Left hindlimb (tissue), 1 donor: ENCODE measurements around the gene AMBP.

Source experiments
- DNase-seq: peaks from one replicate; pipeline ENCODE4 v3.0.0-alpha.2; 2018

Gene AMBP

DNA sequence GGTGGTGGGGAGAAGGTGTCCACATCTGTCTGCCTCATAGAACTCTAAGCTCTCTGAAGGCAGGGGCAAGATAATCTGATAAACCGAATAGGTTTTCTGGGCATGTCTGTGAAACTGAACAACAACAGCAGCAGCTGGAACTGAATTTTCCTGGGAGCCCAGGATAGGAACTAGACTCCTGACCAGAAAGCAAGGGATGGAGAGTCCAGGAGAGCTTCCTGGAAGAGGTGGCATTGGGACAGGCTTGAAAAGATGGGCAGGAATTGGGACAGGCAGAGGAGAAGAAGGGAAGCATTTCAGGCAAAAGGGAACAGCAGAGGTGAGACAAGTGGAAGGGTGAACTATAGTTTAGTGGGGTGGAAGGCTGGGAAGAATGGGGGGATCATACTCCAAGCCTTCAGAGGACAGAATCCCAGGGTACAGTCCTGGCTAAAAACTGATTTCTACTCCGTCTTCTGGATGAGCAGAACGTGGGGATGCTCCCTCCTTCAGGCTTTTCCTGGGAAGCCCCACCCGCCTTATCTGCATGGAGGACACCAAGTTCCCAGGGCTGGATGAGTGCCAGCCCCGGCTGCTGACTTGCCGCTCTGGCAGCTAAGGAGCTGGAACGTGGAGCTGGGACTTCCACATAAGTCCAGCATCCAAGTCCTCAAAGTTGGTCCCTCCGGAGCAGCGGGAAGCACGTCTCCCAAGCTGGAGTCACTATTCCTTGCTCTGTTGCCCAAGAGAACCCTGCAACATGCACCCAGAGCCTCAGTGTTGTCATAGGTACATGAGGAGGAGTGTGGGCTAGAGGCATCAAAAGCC, 34.9 kb upstream of the AMBP start:
- peak; percentile 36 for DNase-seq

DNA sequence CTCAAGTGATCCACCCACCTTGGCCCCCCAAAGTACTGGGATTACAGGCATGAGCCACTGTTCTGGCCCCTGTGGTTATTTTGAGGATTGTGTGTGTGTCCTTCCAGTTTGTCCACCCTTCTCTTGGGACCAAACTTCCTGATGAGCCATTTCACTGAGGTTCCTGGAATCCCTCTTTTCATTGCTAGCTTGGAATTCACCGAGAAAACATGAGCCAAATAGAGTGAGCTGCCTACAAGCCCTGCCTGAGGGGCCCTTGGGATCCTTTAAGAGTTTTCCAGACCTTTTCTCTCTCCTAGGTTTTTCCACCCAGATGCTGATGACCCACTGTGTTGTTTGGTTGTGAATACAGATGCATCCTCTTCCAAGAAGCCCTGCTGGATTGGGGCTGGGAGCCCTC, 34.2 kb upstream of the AMBP start:
- DNase-seq, result peak; percentile 27

DNA sequence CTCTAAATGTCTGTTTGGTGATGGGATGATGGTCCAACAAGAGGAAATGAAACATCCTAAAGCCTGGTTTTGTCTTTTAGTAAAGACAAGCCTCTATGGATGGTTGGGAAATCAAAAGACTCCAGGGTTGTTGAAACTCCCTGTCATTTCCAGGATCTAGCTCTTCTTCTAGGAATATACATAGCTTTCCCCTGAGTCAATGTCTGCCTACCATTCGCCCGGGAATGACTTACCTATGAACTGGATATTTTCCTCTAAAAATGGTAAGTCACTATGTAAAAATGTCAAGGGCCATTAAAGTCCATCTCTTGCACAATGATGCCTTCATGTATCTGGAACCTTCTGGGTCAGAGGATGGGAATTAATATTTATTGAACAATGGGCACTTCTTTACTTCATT, 32.1 kb upstream of the AMBP start:
- no peak for DNase-seq

DNA sequence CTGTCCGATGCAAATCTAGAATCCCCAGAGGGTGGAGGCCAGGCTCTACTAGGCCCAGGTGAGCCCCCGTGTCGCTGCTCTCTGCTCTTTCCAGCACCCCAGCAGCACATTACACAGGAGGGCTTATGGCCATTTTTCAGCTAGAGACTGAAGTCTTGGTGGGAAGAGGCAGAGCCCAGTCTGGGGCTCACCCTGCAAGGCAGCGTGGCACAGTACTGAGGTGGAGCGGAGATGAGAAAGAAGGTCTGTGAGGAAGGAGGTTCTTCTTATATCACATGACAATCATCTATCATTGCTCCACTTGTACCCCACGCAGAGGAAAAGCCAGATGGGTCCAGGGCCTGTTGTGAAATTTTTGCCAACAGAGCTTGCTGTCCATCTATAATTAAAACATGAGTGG, 31.0 kb upstream of the AMBP start:
- DNase-seq, result peak; percentile 13

DNA sequence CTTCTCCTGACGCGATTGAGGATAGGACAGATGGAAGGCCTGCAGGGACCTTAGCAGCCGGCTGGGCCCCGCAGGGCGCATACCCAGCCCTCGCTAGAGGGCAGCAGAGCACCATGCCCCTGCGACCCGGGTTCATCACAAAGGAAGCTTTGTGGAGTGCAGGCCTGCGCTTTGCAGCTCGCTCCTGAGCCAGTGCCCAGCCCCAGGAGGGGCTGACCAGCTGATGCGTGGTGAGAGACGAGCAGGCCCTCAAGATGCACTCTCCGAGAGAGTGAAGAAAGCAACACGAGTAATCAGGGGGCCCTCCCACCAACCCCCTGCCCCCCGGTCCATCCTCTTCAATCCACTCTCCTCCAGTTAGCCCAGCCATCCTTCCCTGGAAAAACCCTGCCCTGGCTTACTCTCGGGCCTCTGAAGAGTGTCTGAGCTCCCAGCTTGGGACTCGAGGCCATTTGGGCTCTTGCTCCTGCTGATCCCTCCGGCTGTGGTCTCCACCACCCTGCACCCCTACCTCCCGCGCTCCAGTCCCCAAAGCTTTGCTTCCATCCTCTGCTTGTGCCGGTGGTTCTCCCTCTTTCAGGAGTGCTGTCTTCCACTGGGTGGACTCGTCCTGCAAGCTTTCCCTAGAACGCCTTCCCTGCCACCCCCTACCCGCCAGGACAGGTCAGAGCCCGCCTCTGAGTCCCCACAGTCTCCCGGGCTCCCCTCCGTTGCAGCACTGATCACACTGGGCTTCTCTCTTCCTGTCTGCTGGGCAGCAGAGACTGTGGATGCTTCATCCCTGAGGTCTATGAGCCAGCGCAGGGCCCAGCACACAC, 30.1 kb upstream of the AMBP start:
- DNase-seq, result peak; percentile 87

DNA sequence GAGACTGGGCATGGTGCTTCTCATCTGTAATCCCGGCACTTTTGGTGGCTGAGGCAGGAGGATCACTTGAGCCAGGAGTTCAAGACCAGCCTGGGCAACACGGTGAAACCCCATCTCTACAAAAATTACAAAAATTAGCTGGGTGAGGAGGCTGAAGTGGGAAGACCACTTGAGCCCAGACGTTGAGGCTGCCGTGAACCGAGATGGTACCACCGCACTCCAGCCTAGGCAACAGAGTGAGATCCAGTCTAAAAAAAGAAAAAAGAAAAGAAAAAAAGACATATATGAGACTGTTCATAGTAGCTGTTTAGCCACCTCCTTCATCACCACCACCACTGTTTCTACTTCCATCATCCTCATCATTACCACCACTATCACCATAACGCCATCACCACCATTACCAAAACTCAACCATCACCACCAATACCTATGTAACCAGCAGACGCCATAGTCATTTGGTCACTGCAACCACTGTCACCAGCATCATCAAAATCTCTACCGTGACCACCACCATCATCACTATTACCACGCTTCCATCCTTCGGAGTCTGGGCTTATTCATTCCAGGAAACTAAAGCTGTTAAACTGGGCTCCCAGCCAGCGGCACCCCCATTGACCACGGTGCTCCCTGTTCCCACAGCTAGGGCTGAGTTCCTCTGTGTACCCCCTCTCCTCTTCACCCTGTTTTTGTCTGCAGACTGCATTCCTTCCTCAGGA, 29.3 kb upstream of the AMBP start:
- no peak for DNase-seq

DNA sequence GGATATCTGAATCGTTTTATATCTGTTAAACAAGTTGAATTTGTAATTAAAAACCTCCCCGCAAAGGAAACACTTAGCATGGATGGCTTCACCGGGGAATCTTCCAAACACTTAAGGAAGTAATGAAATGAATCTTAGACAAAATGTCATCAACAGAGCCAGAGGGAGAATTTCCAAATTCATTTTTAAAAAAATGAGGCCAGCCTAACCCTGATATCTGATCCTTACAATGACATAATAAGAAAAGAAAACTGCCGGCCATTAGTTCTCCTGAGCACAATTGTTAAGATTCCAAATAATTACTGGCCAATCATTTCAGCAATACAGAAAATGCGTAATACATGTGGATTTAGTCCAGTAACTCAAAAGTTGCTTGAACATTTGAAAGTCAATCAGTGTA, 27.1 kb upstream of the AMBP start:
- no peak for DNase-seq

DNA sequence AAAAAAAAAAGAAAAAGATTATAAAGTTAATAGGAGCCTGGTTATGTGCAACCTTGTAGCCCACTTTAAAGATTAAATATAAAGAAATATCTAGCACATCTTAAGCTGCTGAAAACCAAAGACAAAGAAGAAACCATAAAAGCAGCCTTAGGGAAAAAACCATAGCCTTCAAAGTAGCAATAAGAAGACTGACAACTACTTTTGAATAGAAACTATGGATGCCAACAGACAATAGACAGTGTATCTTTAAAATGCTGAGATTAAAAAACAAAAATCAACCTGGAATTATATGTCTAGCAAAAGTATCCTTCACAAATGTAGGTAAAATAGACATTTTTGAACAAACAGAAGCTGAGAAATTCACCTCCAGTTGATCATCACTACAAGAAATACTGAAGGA, 24.4 kb upstream of the AMBP start:
- DNase-seq, result no peak

DNA sequence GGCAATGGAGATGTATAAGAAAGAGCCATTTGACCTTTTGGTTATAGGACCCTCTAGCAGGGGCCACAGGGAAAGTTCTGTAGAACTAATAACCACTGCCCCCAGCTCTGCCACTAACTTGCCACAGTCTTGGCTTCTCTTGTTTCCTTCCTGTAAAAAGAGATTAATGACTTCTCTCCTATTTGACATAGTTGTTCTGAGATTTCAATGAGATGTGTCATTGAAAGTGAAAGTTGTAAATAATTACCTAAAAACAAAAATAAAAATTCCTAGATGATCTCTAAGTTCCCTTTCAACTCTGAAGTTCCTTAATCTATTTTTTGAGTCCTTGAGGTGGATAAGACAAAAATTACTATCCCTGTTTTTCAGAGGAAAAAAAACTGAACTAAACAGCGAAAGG, 22.4 kb upstream of the AMBP start:
- DNase-seq, result peak; percentile 8

DNA sequence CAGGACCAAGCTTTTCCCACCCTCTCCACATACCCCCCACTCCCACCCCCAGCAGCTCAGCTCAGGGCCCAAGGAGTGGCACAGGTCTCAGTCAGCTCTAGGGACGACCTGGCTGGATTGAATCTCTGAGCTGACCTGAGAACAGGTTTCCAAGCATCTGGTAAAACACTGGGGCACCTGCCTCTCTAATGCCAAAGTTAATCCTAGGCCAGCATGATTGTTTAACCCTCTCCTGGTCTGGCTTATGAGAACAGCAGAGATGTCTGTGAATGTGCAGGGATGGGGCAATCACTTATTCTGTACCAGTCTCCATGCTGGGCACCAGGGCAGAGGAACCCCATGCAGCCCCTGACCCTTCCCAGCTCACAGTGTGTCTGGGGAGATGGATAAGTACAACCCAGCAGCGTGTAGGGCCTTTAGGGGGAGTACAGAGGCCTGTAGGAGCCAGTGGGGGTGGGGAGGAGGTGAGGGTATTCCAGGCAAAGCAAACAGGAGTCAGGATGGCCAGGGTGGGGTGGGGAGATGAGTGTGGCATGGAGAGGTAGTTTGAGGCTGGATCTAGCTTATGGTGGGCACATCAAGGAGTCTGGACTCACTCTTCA, 21.7 kb upstream of the AMBP start:
- peak; percentile 28 for DNase-seq

DNA sequence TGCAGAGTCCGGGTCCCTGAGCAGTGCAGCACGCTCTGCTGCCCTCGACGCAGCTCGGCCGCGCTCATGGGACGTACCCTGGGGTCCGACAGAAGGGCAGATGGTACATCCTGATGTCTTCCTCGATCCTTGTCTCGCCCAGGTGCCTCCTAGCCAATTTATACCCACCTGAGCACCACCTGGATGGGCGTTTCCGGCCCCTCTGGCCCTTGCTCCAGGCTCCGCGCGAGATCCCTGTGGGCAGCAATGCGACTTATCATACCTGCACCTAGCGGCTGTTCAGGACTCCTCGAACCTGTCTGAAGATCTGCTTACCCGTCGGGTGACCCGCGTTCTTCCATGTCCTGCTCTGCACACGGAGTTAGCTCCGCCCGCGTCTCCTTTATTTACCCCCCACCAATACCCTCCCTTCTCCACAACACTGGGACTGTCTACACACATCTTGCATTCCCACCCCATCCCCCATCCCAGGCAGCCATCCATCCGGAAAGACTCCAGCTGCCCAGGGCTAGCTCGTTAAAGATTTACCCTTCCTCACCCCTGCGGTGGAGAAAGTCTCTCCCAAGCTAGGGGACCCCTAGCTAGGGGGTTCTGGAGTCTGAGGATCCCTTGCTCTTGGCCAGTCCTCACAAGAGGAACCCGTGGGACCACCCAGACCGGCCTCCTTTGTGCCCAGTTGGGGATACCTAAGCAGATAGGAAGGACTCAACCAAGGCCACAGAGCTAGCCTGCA, 21.0 kb upstream of the AMBP start, which contains the start of gene KIF12:
Gene KIF12 (minus strand): TSS at position 357 of the 733 bp plus-strand sequence. CDS start 16 bp downstream, at position 341.
- DNase-seq, result peak; percentile 32

DNA sequence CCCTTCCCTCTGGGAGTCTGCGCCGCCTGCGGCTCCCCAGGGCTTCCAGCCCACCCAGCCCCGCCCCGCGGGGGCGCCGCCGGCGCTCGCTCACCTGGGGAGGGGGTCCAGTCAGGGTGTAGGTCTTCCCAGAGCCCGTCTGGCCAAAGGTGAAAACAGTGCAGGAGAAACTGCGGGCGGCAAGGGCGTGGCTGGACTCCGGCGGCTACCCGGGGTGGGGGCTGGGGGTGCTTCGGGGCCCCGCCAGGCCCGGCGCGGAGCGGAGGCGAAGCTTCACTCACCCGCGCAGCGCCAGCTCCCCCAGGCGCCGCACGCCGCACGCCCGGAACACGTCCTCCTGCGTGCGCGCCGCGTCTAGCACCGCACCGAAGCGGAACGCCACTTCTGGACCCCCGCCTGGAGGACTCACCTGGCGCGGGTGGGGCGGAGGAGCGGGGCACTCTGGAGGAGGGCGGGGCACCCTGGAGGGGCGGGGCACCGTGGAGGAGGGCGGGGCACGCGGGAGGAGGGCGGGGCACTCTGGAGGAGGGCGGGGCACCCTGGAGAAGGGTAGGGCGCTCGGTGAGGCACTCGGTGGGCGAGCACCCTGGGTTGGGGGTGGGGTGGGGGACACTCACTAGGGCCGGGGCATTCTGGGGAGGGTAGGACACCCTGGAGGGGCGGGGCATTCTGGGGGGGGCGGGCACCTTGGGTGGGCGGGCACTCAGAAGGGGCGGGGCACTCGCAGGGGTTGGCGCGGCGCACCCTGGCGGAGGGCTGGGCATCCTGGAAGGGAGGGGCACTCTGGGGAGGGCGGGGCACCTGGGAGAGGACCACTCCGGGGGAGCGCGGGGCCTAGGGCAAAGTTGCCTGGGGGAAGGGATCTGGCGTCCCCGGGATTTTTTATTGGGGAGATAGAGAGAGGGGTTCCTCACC, 20.2 kb upstream of the AMBP start:
- peak; percentile 48 for DNase-seq

DNA sequence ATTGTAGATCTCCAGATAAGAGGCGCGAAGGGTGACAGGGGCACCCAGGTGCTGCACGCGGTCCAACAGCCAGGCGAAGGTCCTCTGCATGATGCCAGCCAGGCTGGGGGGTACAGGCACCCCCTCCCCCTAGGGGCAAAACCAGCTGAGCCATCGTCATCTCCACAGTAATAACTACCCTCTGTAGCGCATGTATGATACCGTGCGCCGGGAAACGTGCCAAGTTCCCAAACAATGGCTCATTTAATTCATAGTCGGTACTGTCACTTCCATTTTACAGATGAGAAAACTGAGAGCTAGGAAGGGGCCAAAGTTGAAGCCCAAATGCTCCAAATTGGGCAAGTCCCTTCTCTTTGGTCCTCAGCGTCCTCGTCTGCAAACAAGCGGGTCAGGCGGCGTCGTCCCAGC, 19.5 kb upstream of the AMBP start:
- peak; percentile 38 for DNase-seq

DNA sequence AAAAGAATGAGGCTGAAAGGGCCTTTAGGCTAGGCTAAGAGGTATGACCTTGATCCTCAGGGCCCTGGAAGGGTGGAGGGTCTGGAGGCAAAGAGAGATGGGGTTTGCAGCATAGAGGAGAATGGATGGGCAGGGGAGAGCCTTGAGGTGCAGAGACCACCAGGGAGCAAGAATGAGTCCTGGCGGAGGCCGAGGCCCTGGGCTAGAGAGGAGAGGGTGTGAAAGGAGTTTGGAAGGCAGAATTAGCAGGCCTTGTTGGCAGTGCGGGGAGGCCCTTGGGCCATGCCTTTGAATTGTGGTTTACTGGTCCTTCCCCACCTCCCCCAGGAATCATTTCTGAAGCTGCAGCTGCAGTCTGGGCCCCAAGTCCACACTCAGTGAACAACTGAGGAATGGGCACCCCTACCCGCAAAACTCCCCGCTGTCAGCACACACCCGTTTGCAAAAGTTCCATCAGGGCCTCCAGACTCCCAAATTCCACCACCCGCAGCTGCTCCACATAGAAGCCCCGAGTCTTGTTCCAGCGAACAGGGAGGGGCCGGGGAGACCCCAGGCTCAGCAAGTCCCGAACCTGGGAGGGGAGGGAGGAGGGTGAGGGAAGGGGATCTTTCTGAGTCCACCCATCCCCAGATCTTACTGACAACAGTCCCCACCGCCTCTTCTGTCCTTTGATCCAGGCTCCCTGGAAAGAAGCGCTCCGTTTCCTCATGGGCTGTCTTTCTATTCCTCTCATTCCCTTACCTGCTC, 18.9 kb upstream of the AMBP start:
- peak; percentile 38 for DNase-seq

DNA sequence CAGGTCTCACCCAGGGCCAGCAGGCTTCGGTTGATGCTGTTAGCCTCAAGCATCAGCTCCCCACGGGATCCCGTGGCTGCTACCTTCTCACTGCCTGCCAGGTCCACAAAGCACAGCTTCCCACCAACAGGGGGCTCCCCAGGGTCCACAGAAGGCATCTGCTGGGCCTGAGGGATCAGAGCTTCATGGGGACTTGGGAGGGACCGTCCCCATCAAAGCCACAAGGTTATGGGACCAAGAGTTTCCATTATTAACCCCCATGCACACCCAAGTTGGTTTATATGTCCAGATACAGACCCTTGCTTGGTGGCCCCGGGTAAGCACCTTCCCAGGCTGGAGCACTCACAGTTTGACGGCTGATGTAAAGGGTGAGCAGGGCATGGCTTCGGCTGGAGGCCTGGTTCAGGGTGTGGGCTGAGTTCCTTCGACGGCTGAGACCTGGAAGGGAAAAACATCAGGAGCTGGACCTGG, 18.0 kb upstream of the AMBP start:
- peak; percentile 20 for DNase-seq

DNA sequence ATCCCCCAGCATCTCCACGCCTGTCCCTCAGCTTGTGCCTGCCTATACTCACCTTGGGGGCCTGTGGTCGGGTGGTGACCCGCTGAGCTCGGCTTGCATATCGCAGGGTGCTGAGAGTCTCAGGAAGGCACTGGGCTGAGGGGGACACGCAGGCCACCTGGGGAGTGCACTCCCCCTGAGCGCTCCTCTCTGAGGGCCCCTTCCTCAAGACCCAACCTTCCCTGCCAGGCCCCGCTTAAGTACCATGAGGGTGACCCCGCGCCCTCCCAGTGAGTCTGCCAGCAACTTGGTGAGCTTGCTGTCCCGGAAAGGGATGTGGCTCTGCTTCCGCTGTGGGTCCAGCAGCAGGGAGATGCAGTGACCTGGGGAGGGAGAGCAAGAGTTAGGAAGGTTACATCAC, 16.9 kb upstream of the AMBP start:
- DNase-seq, result peak; percentile 15

DNA sequence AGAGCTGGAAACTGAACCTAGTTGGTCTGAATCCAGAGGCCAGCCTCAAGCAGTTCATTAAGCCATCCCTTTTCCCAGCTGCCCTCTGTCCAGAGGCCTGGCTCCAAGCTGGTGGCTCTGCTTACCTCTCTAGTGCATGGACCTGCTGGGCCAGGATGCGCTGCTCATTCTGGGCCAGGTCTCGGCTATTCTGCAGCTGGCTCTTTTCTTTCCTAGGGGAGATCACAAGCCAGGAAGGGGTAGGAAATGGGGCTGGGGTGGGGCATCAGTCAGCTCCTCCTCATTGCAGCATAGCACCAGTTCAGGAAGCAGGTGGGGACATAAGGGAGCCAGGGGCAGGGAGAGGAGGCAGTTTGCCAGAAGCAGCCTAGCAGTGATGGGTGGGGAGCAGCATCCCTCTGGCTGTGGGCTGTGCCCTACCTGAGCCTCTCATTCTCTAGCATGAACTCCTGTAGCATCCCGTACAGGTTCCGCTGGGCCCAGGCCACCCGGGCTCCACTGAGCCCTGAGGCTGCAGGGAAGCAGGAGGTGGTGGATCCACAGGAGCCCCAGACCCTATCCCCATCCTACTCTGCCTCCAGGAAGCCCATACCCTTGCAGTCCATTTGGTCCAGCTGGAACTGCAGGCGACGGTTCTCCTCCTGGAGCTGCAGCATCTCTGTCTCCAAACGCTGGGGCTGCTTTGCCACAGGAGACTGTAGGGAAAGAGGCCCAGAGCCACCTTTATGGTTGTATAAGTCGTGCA, 15.8 kb upstream of the AMBP start:
- DNase-seq, result peak; percentile 10

DNA sequence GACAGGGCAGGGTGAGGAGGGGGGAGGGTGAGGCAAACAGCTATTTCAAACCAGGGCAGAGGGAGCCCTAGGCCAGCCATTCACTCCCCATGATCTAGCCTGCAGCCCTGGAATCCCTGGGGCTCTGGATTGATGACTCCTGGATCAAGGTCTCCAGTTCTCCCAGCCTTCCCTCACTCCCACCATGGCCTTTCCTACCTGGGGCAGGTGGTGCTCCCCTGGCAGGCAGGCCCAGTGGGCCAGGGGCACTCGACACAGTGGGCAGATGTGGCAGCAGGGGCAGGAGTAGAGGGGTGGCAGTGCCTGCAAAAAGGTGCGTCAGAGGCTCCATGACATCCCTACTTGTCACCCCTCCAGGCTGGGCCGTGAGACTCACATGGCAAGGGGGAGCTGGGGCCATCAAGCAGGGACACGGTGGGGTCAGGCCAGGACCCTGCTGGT, 15.0 kb upstream of the AMBP start:
- DNase-seq, result no peak

DNA sequence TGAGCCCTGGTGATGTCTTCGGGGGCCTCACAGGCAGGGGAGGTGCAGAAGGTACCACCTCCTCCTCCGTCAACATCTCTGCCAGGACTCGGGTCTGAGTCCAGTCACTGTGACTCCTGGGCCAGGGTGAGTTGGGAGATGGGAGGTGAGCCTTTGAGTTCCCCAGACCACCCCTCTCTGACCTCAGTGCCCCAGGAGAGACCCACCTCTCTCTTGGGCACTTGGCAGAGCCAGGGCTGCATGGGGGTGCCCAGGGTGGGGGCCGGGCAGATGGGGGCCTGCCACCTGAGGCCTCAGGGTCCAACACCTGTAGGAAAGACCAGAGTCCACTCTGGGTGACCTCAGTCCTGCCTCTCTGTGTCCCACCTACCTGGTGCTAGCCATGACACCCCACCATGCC, 14.2 kb upstream of the AMBP start:
- DNase-seq, result peak; percentile 10
